ENCODE measurements around the gene CLEC20A.

DNA sequence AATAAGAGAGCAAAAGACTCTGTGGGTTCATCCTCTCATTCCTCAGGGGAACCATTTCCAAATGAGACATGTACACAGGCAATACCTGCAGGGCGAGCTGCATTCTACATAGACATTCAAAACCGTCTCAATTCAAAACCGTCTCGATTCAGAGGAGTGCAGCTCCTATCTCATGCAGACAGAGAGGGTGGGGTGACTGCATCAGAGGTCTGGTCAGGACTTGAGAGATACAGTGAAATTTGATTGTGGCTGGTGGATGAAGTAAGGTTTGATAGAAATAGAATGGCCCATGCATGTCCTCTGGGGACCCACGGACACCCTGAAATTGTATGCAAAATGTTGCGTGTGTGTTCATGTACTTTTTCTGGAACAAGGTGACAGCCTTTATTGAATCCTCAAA, 43.4 kb upstream of the CLEC20A start:
- TF ChIP-seq CTCF (optimal IDR thresholded peaks at IDR 0.05 in 1 of 3, IDR thresholded peaks at IDR 0.05 in 1 of 3, conservative IDR thresholded peaks at IDR 0.05 in 1 of 3; ENCODE audit: extremely low read depth in 1 of 3, insufficient read depth in 2 of 3, low read length in 3 of 3) (no peak), EZH2 (IDR thresholded peaks at IDR 0.05; ENCODE audit: low read length) (no peak)

All from keratinocyte (primary cell).